Measurements from ENCODE around the gene TBC1D4.

GRCh38 chr13:75521956-75522355, 40.0 kb upstream of the TBC1D4 start:
- TF ChIP-seq CTCF (IDR thresholded peaks at IDR 0.05) (no peak), POLR2A (IDR thresholded peaks at IDR 0.05) (no peak)
